HG03342 (cell line): Measurements from ENCODE around the gene RUFY1.
A peak's percentile ranks its signal among the peaks of the same experiment; 100 is the strongest.
"Not testable (repeated sequence)": the region's sequence is repeated elsewhere in the genome, so short reads cannot be mapped to it uniquely, and the experiment has no call there.

Experiments
- ATAC-seq: cut with Tn5 transposase; IDR thresholded peaks from one replicate; pipeline ENCODE4 v1.9.1; 2021; ENCODE audit warnings: mild to moderate bottlenecking, moderate library complexity; ENCODE audit not compliant: unreplicated experiment

Gene RUFY1

DNA sequence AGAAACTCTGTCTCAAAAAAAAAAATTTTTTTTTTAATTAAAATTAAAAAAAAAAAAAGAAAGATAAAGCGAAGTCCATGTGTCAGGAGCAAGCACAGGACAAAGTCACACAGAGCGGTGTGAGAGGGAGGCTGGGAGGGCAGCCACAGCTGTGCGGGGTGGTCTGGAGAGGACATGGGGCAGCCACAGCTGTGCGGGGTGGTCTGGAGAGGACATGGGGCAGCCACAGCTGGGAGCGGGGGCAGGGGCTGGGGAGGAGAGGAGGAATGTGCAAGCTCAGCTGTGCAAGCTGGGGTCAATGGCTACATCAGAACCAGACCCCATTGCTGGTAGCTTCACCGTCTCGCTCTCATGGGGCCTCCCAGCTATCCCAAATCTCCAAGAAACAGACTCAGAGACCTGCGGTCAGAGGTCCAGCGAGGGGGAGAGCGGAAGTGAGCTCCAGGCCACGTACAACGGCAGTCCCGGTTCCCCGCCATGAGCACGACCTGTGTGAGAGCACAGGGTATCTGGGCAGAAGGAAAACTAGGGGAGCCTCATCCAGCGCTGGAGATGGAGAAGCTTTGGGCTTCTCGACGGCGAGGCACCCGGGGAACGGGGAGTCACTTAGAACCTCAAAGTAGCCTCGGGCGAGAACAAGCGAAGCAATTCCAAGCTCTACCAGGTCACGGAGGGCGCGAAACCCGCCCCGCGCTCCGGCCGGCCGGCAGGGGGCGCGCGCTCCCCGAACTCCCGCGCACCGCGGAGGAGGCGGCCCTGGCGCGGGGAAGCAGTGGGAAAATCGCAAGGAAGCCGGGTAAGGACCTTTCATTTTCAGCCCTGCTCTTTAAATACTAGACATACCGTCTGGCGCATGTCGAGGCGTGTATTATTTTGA lies 107.2 kb downstream of the RUFY1 start:
- peak; percentile 91 for ATAC-seq

DNA sequence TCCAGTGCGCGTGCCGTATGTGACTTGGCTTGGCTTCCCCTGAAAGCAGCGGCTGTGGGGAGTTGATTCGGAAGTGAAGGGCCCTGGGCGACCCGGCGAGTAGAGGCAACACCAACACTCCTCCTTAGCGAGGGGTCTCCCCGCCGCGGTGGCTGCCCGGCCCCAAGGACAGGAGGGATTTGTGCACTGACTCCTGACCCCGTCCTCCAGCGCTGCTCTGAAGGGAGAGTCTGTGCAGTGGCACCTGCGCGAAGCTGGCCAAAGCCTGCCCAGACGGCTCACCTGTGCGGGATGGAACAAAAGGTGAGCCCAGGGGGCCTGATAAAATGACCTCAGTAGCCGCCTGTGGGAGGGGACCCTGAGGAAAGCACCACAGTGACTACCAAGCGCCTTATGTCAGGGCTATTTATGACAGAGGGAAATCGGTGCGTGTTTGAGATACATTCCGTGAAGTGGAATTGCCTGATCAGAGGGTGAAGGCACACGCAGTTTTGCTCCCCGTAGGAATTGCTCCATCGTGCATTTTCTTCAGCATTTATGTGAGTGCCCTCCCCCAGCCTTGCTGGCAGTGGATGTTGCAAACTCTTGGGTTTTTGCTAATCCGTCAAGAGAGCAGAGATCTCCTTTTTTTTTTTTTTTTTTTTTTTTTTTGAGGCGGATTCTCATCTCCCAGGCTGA lies 108.0 kb downstream of the RUFY1 start:
- not testable (repeated sequence) for ATAC-seq
